ENCODE results near the gene NFKBIE. TPM values are rescaled to one million over a fixed set of nuclear protein-coding genes. Genes with fewer than 3 reads are reported as not detected.

Gene NFKBIE
- total and polyA plus RNA-seq, 2 of the 13 experiments (the other 11 are each of a cell fraction or from before 2014, with no cell fraction given): 6.7 to 14.5 TPM

DNA sequence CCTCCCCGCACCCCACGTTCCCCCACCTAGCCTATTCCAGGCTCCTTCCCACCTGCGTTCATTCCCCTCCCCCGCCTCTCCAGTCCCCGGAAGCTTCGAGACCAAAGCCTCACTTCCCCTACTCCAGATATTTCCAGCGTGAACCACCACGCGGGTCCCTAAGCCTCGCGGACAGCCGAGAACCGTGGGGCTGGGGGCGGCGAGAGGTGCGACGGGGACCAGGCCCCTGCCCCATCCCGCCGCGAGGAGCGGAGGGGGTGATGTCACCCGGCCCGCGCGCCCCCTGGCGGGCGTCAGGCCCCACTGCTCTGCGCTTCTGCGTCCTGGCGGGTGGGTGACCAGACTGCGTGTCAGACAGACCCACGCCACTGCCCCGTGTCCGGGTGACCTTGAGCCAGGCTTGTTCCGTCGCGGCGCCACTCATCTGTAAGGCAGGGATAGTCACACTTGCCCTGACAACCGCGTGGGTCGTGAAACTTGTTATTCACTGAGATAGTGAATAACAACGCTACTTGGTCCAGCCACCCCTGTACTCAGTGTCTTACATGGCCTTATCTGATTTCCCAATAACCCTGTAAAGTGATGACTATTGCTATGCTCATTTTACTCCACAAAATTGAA is 27.4 kb downstream of the NFKBIE start (continued):
- TF ChIP-seq PBX2 (CRISPR knock-in tag; IDR thresholded peaks at IDR 0.05) (no peak), ZKSCAN1 (IDR thresholded peaks at IDR 0.05; ENCODE audit: low read length) (no peak), ZNF772 (CRISPR knock-in tag; IDR thresholded peaks at IDR 0.05) (peak; percentile 32), MTF1 (CRISPR knock-in tag; IDR thresholded peaks at IDR 0.05) (no peak), ZBTB42 (CRISPR knock-in tag; IDR thresholded peaks at IDR 0.05) (peak; percentile 79; the same call in 1 of the 2 replicates), NFYB (CRISPR knock-in tag; IDR thresholded peaks at IDR 0.05) (no peak), ZNF496 (CRISPR knock-in tag; IDR thresholded peaks at IDR 0.05; ENCODE audit: insufficient replicate concordance) (no peak), EHMT2 (IDR thresholded peaks at IDR 0.05; ENCODE audit: borderline replicate concordance, low read depth, low read length) (no peak), FOXM1 (CRISPR knock-in tag; IDR thresholded peaks at IDR 0.05) (no peak), ZMYM4 (CRISPR knock-in tag; IDR thresholded peaks at IDR 0.05) (peak; percentile 63; the same call in 1 of the 2 replicates), KLF6 (CRISPR knock-in tag; IDR thresholded peaks at IDR 0.05) (peak; percentile 52; the same call in 1 of the 2 replicates), NR2F1 (CRISPR knock-in tag; IDR thresholded peaks at IDR 0.05) (no peak; a peak in 1 of 4 replicates), JUN (CRISPR knock-in tag; IDR thresholded peaks at IDR 0.05) (peak; percentile 98), CREB1 (IDR thresholded peaks at IDR 0.05) (peak; percentile 75), CREB1 (CRISPR knock-in tag; IDR thresholded peaks at IDR 0.05) (no peak; the same call in 1 of the 2 replicates), ZNF639 (CRISPR knock-in tag; conservative IDR thresholded peaks at IDR 0.05) (no peak; the same call in 1 of the 2 replicates), ZNF780A (CRISPR knock-in tag; IDR thresholded peaks at IDR 0.05) (no peak), KAT7 (CRISPR knock-in tag; IDR thresholded peaks at IDR 0.05; ENCODE audit: borderline replicate concordance) (peak; percentile 75; the same call in 1 of the 2 replicates), ZNF709 (CRISPR knock-in tag; IDR thresholded peaks at IDR 0.05) (peak; percentile 69; the same call in 1 of the 2 replicates), ZNF660 (CRISPR knock-in tag; IDR thresholded peaks at IDR 0.05; ENCODE audit: borderline replicate concordance, low read depth) (peak; percentile 63; the same call in 1 of the 2 replicates), KAT8 (CRISPR knock-in tag; IDR thresholded peaks at IDR 0.05) (peak; percentile 64), MTA1 (CRISPR knock-in tag; IDR thresholded peaks at IDR 0.05; ENCODE audit: borderline replicate concordance) (peak; percentile 82)
- TF ChIP-seq, protein P1, sequence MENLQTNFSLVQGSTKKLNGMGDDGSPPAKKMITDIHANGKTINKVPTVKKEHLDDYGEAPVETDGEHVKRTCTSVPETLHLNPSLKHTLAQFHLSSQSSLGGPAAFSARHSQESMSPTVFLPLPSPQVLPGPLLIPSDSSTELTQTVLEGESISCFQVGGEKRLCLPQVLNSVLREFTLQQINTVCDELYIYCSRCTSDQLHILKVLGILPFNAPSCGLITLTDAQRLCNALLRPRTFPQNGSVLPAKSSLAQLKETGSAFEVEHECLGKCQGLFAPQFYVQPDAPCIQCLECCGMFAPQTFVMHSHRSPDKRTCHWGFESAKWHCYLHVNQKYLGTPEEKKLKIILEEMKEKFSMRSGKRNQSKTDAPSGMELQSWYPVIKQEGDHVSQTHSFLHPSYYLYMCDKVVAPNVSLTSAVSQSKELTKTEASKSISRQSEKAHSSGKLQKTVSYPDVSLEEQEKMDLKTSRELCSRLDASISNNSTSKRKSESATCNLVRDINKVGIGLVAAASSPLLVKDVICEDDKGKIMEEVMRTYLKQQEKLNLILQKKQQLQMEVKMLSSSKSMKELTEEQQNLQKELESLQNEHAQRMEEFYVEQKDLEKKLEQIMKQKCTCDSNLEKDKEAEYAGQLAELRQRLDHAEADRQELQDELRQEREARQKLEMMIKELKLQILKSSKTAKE (CRISPR knock-in tag; IDR thresholded peaks at IDR 0.05; ENCODE audit: borderline replicate concordance): peak; percentile 53
- TF ChIP-seq, protein P2, sequence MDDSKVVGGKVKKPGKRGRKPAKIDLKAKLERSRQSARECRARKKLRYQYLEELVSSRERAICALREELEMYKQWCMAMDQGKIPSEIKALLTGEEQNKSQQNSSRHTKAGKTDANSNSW (CRISPR knock-in tag; IDR thresholded peaks at IDR 0.05; ENCODE audit: borderline replicate concordance): peak; percentile 85; the same call in 1 of the 2 replicates

Data from HepG2 (cell line).